GM10248 (cell line): ENCODE measurements around the gene AIDA.

Source experiments
- CTCF ChIA-PET: fragments of 300-600 bp; sonication (Branson Sonifier 250); formaldehyde crosslinking; extraction: SDS; loops from one replicate; lab custom pipeline; 2021; ENCODE audit warnings: antibody characterized with exemption; lab: Yijun Ruan, JAX
- POLR2A ChIA-PET: fragments of 350-650 bp; sonication (Branson Sonifier 250); formaldehyde crosslinking; extraction: SDS; loops from one replicate; lab custom pipeline; 2020; ENCODE audit warnings: antibody characterized with exemption; lab: Yijun Ruan, JAX
- DNase-seq: peaks from one replicate; pipeline ENCODE4 v3.0.0; 2012; ENCODE audit errors: extremely low spot score
- TF ChIP-seq, protein P1 (sequence below): IDR thresholded peaks from 2 replicates; pipeline ENCODE4 v1.5.1; 2012; ENCODE audit warnings: mild to moderate bottlenecking, low read depth; ENCODE audit errors: extremely low read depth, missing control alignments, control extremely low read depth

AIDA gene

DNA sequence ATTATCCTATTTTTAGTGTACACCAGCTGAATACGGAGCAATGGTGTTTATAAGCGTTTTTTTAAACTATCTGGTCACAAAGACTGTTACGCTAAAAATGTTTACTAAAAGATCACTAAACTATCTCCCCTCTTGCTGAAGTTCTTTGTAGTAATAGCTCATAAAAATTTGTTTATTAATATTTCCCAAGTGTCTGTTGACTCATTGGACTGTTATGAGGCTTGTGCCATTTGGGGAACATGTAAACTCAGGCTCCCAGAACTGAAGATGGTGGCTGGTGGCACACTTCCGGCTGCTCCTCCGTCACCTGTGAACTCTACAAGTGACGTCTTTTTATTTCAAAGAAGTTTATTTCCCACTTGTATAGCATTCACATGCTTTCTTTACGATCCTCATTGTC is 46.3 kb downstream of the AIDA start:
- ChIA-PET POLR2A (no interaction called here), CTCF (interaction anchor here (1.0 kb wide), 1 partner anchor 17 kb away, joined by 3 read pairs; no protein-coding TSS in a partner anchor)
- no peak for DNase-seq
- TF ChIP-seq, protein P1, sequence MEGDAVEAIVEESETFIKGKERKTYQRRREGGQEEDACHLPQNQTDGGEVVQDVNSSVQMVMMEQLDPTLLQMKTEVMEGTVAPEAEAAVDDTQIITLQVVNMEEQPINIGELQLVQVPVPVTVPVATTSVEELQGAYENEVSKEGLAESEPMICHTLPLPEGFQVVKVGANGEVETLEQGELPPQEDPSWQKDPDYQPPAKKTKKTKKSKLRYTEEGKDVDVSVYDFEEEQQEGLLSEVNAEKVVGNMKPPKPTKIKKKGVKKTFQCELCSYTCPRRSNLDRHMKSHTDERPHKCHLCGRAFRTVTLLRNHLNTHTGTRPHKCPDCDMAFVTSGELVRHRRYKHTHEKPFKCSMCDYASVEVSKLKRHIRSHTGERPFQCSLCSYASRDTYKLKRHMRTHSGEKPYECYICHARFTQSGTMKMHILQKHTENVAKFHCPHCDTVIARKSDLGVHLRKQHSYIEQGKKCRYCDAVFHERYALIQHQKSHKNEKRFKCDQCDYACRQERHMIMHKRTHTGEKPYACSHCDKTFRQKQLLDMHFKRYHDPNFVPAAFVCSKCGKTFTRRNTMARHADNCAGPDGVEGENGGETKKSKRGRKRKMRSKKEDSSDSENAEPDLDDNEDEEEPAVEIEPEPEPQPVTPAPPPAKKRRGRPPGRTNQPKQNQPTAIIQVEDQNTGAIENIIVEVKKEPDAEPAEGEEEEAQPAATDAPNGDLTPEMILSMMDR = no peak

DNA sequence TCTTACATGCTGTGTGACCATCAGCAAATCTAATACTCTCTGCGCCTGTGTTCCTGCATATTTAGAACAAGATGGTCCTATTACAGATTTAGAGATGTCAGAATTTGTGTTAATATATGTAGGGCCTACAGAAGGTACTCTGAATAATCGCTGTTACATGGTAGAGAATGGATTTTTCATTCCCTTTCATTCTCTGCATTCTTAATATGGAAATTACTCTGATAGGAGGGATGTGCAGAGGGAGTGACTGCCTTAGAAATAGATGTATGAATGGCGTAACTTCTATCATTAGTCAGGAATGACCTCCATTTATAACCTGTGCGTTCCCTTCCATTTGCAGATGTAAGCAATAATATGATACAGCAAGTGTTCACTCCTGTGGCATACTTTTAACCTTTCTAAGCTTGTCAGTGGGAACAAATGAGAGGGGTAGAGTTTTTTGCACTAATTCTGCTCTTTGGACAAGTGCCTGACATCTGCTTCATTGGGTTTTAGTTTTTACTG is 48.8 kb downstream of the AIDA start:
- ChIA-PET POLR2A (interaction anchor here (0.6 kb wide), 1 partner anchor 68 kb away, joined by 3 read pairs; no protein-coding TSS in a partner anchor), CTCF (interaction anchor here (1.2 to 1.4 kb wide), 2 partner anchors 14 to 29 kb away, joined by 3 to 7 read pairs; no protein-coding TSS in a partner anchor)
- TF ChIP-seq, protein P1 = no peak
- DNase-seq = no peak

DNA sequence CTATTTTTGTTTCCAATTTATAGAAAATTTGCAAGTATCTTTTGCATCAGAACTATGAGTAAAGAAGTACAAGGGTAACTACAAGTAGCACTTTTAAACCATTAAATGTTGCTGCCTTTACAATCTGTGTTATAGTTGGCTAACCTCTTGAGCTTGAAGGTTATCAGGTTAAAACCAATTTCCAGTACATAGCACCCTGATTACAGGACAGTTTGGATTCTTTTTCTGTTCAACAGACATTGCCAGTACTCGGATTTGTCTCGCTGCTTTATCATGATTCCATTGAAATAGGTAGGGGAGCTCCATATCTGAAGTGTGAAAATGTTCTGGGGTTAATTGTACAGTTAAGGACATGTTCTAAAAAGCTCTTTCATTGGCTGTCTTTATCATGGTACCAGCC is 54.4 kb downstream of the AIDA start:
- POLR2A ChIA-PET = no interaction called here
- TF ChIP-seq, protein P1 = no peak
- CTCF ChIA-PET = interaction anchor here (1.3 to 2.5 kb wide), 3 partner anchors 11 to 193 kb away, joined by 4 to 10 read pairs (median 5); no protein-coding TSS in a partner anchor
- no peak for DNase-seq

DNA sequence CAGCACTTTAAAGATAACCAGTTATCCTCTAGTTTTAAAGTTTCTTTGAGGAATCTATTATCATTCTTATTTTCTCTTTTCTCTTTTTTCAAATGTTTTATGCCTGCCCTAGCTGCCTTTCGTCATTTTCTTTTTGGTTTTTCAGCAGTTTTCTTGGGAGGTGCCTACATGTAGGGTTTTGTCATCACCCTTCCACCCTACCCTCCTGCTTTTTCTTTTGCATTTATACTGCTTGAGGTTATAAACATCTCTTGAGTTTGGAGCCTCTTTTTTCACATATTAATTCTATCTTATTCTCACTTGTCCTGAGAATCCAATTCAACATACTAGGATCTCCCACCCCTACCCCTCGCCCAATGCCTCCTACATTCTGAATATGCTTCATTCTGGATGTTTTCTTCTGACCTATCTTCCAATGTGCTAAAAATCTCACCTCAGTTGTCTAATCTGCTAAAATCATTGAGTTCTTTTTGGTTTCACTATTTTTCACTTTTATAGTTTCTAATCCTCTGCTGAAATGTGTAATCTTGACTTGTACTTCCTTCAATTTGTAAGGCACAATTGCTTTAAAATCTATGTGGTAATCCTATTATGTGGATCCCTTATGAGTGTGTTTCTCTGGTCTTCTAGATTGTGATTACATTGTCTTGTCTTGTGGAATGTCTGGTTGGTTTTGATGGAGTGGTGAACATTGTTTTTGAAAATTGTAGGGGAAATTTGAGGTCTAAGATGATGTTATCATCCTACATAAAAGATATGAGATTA is 55.7 kb downstream of the AIDA start:
- ChIA-PET POLR2A (no interaction called here), CTCF (interaction anchor here (1.0 to 2.5 kb wide), 2 partner anchors 8 to 10 kb away, joined by 3 to 10 read pairs; no protein-coding TSS in a partner anchor)
- TF ChIP-seq, protein P1 = no peak
- DNase-seq = no peak

DNA sequence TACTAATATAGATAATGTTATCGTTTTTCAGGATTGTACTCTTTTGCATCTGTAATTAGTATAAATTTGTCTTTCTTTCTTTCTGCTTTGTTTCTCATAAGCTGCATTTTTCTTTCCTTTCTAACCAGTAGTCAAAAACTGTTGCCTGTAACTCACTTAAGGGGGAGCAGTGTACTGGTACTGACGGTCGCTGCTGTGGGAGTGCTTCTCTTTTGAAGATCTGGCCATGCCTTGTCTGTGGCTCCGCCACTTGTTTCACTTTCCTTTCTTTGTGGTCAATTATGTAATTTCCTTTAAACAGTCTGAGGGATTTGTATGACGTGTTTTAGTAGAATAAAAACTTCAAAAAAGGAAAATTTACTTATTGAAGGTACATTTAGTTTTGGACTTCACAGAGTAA is 57.4 kb downstream of the AIDA start:
- CTCF ChIA-PET = interaction anchor here (1.1 to 3.1 kb wide), 5 partner anchors 9 to 190 kb away, joined by 3 to 14 read pairs (median 4); no protein-coding TSS in a partner anchor
- TF ChIP-seq, protein P1 = peak; percentile 41
- POLR2A ChIA-PET = no interaction called here
- DNase-seq = peak; percentile 69

DNA sequence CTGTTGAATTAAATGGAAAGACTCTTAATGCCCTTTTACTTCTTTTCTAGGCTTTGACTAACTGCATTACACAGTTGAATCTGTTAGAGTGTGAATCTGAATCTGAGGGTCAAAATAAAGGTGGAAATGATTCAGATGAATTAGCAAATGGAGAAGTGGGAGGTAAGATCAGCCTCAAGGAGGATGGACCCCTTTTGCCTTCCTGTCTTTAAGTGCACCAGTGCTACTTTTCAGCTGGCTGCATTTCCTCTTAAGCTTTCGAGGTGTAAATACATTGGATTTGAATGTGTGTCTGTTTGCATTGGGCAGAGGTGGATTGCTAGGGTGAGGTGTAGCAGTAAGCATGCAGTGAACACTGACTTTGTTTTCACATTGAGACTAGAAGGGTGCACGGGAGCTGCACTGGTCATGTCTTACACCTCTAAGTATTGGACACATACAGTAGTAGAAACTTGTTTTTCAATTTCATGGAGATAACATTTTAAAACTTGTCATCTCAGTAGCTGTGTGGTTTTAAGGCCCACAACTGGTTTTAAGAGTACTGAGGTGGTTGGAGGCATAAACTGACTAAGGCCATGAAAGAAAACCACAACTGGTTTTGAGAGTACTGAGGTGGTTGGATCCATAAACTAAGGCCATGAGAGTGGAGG is 59.0 kb downstream of the AIDA start:
- TF ChIP-seq, protein P1 = no peak
- no peak for DNase-seq
- POLR2A ChIA-PET = no interaction called here

More for the DNA sequence above, 59.0 kb downstream of the AIDA start:
- CTCF ChIA-PET = interaction anchor here (1.1 to 3.1 kb wide), 6 partner anchors 8 to 187 kb away, joined by 3 to 14 read pairs (median 4); no protein-coding TSS in a partner anchor
